ENCODE results near the gene CCDC150.
"Not testable (repeated sequence)": the region's sequence is repeated elsewhere in the genome, so short reads cannot be mapped to it uniquely, and the experiment has no call there.

The CCDC150 gene

DNA sequence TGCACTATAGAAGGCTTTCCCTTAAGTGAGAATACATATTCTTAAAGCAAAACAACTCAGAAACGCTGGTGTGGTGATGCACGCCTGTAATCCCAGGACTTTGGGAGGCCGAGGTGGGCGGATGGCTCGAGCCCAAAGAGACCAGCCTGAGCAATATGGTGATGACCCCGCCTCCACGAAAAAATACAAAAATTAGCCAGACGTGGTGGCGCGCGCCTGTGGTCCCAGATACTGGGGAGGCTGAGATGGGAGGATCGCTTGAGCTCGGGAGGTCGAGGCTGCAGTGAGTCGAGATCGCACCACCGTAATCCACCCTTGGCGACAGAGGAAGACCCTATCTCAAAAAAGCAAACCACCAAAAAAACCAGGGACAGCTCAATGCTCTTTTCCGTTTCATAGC, 750 bp upstream of the CCDC150 start:
- DNase-seq: no peak

DNA sequence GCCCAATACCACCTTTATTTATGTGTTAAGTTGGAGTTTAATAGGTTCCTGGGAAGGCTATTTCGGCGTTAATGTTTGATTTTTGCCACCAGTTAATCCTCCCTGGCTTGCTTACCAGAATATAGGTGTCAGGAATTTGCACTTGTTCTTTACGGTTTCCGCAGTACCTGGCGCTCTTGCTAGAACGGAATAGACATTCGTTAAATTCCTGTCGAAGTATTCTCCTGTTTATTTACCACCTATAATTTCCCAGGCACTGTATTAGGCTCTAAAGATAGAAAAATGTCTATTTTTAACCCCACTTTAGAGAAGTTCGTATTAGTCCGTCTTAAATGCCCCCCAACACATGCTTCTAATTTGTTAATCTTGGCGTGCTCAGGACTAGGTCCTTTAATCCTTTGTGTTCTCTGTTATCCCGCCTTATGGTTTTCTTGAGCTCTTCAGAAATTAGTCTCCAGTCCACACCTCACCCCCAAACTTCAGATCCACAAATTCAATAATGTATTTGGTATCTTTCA, 575 bp downstream of the CCDC150 start:
- no peak for DNase-seq

DNA sequence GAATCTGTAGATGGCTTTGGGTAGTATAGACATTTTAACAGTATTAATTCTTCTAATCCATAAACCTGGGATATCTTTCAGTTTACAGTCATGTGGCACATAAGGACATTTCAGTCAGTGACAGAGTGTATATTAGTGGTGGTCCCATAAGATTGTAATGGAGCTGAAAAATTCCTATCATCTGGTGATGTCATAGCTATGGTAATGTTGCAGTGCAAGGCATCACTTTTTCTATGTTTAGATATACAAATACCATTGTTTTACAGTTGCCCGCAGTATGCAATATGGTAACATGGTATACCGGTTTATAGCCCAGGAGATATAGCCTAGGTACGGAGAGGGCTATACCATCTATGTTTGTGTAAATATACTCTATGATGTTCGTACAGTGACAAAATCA, 9.7 kb downstream of the CCDC150 start:
- no peak for DNase-seq

DNA sequence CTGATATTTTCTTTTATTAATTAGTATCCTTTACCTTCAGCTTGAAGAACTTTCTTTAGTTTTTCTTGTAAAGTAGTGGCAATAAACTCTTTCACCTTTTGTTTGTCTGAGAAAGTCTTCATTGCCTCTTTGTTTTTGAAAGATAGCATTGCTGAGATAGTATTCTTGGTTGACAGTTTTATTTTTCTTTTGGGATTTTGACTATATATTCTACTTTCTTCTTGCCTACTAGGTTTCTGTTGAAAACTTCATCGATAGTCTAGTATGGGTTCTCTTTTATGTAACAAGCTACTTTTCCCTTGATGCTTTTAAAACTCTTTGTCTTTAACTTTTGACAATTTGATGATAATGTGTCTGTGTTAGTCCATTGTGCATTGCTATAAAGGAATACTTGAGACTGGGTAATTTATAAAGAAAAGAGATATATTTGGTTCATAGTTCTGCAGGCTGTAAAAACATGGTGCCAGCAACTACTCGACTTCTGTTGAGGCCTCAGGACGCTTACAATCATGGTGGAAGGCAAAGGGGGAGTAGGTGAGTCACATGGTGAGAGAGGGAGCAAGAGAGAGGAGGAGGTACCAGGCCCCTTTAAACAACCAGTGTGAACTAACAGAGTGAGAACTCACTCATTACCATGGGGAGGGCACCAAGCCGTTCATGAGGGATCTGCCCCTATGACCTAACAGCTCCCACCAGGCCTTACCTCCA, 12.0 kb downstream of the CCDC150 start:
- DNase-seq: no peak

DNA sequence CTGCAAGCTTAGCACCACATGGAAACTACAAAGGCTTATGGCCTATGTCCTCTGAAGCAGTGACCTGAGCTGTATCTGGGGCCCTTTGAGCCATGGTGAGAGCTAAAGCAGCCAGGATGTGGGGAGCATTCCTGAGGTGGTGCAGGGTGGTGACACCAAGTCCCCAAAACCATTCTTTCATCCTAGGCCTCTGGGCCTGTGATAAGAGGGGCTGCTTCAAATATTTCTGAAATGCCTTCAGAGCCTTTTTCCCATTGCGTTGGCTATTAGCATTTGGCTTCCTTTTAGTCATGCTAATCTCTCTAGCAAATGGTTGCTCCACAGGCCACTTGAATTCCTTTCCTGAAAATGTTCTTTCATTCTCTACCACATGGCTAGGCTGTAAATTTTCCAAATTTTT, 13.4 kb downstream of the CCDC150 start:
- no peak for DNase-seq

DNA sequence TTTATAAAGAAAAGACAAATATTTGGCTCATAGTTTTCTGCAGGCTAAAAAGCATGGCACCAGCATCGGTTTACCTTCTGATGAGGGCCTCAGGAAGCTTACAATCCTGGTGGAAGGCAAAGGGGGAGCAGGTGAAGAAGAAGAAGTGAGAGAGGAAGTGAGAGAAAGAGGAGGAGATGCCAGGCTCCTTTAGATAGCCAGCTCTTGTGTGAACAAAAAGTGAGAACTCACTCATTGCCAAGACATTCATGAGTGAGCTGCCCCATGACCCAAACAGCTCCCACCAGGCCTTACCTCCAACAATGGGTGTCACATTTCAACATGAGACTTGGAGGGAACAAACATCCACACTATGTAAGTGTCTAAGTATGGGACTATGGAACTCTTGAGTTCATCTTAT, 14.3 kb downstream of the CCDC150 start:
- no peak for DNase-seq

DNA sequence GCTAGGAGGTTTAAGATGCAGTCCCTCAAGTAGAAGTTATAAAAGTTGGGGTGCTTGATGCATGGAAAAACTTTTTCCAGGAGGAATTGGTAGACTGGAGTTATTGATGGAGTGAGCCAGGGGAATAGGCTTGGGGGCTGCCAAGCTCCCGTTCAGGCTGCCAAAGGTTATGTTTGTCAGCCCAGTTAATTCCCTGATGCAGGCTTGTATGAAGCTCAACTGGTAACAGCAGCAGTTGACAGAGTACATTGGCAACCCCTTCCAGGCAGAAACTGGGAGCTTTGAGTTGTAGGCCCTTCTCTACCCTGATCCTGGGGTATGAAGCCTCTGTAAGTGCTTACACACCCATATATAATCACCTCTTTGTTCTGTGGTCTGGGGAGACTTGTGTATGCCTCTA, 16.2 kb downstream of the CCDC150 start:
- no peak for DNase-seq

DNA sequence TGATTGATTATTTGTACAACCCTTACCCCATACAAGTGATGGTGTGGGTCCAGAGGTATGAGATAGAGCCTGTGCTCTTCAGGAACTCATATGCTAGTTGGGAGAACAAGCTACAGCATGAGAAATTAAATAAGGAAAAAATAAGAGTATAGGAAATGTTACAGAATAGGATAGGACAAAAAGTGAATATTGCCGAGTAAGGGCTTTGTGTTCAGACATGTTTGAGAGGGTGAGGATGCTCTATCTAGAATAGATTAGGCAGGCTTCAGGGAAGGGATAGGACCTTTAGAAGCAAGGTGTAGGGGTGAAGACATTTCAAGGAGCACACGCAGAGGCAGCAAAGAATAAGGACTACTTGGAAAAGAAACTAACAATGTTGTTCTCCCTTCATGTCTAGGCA, 17.8 kb downstream of the CCDC150 start:
- no peak for DNase-seq

DNA sequence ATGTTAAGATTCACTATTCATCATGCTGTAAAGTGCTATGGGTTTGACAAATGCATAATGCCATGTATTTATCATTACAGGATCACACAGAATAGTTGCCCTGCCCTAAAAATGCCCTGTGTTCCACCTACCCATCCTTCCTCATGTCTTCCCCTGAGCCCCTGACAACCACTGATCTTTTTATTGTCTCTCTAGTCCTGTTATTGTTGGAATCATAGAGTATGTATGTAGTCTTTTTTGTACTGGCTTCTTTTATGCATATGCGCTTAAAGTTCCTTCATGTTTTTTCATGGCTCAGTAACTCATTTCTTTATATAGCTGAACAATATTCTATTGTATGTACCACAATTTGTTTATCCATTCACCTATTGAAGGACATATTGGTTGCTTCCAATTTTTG, 20.3 kb downstream of the CCDC150 start:
- no peak for DNase-seq

DNA sequence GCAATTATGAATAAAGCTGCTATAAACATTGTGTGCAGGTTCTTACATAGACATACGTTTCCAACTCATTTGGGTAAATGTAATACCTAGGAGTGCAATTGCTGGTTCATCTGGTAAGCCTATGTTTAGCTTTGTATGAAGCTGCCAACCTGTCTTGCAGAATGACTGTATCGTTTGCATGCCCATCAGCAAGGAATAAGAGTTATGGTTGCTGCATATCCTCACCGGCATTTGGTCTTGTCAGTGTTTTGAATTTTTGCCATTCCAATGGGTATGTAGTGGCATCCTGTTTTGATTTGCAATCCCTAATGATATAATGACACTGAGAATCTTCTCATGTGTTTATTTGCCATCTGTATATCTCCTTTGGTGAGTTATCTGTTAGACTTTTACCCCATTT, 20.7 kb downstream of the CCDC150 start:
- DNase-seq: no peak

DNA sequence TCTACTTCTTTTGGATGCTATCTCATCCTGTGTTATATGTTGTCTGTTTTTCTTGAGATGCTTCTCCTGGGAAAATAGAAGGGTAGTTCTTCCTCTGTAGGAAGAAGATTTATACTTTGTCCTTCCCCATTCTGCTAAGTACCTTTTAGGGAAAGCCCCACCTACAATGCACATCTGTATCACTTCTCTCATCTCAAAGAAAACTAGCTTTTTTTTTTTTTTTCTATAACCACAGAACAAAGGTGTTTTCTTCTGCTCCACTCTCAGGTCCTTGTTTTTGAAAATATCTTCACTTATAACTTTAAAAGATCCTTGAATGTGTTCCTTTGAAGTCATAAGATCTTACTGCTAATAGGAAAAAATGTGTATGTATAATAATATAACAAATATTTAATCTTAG, 30.8 kb downstream of the CCDC150 start:
- no peak for DNase-seq

DNA sequence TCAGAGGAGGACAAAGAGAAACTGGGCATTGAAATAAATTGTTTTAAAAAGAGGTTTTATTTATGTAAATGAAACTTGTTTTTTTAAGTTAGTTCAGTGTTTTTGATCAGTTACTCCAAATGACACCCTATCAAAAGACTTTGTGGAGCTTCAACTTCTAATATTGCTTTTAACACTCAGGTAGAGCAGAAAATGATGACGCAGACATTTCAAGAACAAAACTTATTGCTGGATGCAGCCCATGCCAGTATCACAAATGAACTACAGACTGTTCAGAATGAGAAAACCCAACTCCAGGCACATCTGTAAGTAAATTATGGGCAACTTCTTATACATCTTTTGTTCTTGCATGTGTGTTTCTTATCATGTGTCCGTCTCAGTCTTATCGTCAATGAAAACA, 36.4 kb downstream of the CCDC150 start:
- no peak for DNase-seq

DNA sequence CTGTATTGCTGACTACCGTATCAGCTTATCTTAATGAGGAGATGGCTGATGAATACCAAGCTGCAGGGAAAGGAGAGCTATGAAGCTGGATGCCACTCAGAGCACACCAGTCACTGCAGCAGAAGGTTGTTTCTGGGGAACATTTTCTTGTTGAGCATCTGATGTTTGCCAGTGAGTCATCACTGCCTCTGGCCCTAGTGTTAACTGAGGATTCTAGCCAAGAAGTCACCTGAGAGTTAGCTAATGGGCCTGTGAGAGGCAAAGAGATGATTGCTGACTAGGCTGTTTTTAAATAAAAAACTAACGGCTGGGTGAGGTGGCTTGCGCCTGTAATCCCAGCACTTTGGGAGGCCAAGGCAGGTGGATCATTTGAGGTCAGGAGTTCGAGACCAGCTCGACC, 37.9 kb downstream of the CCDC150 start:
- DNase-seq: no peak

DNA sequence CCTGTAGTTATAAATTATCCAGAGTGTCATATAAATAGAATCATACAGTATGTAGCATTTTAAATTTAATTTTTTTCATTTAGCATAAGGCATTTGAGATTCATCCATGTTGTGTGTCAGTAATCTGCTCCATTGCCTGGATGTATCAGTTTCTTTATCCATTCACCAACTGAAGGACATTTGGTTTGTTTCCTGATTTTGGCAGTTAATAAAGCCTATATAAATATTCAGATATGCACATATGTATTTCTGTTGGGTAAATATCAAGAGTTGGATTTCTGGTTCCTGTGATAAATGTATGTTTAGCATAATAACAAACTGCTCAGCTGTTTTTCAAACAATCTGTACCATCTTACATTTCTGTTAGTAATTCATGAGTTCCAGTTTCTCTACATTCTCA, 39.9 kb downstream of the CCDC150 start:
- no peak for DNase-seq

DNA sequence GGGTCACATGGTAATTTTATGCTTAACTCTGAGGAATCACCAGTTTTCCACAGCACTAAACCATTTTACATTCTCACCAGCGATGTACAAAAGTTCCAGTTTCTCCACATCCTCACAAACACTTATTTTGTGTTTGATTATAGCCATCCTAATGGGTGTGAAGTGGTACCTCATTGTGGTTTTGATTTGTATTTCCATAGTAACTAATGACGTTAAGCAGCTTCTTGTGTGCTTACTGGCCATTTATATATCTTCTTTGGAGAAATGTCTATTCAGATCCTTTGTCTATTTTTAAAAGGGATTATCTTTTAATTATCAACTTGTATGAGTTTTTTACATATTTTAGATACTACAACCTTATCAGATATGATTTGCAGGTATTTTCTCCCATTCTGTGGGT, 42.0 kb downstream of the CCDC150 start:
- no peak for DNase-seq

DNA sequence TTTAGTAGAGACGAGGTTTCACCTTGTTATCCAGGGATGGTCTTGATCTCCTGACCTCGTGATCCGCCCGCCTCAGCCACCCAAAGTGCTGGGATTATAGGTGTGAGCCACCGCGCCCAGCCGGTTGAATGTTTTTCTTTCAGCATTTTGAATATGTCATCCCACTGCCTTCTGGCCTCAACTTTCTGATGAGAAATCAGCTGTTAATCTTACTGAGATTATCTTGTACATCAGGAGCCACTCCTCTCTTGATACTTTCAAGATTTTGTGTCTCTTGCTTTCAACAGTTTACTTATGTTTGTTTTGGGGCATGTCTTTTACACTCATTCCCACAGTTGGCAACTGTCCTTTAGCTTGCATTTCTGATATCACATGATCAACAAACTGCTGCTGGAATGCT, 46.3 kb downstream of the CCDC150 start:
- DNase-seq: no peak

DNA sequence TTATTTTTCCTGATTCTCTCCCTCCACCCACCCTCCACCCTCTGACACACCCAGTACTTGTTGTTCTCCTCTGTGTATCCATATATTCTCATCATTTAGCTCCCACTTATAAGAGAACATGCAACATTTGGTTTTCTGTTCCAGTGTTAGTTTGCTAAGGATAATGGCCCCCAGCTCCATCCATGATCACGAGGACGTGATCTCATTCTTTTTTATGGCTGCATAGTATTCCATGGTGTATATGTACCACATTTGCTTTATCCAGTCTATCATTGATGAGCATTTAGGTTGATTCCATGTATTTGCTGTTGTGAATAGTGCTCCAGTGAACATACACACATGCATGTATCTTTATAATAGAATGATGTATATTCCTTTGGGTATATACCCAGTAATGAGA, 47.2 kb downstream of the CCDC150 start:
- DNase-seq: not testable (repeated sequence)

DNA sequence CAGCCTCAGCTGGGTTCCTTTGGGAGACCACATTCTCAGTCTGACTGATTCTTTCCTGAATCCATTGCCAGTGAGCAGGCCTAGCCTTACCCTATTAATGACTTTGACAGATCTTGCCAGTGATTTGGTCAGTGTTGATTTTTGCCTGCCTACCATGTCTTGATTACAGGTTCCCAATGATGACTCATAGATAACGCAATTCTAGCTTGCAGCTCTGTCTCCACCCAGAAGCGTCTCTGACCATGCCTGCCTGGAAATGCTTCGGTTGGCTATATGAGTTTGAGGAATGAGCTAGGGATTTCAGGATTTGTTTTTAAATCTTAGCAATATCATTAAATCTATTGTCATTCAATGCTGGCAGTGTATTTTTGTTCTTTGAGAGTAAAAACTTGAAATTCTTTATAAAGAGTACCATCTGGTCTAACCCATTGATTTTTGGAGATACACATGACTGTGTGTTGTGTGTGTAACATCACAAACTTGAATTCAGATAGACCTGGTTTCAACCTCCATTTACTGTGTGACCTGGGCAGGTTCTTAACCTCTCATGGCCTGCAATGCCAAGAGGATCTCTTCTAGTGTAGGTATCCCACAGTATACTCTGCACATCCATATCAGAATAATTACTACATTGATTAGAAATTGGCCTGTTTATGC, 57.0 kb downstream of the CCDC150 start:
- DNase-seq: no peak

DNA sequence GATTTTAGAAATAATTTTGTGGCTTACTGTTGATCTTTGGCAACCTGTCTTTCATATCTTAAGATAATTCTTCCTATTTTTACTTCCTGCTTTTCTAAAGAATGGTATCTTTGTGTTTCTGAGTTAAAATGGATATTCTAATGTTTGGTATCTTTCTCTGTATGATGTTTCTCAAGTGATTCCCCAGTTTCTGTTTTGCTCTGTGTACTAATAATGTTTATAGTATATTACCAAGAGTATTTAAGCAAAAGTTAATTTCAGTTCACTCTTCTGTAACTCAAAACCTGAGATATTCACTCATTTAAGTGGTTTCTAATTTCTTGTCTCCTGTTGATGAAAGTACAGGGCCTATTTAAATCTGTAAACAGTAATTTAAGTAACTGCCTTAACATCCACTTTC, 58.3 kb downstream of the CCDC150 start:
- no peak for DNase-seq

DNA sequence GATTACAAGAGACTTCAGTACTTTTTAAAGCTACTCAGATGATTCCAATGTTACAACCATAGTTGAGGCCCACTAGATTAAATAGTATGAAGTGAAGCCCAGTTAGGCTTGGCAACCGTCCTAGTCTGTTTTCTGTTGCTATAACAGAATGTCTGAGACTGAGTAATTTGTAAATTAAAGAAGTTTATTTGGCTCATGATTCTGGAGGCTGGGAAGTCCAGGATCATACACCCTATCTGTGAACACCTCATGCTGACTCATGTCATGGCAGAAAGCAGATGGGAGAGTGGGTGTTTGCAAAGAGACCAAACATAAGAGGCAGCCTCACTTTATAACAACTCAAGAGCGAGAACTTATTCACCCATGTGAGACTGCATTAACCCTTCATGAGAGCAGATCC, 63.1 kb downstream of the CCDC150 start:
- DNase-seq: no peak

DNA sequence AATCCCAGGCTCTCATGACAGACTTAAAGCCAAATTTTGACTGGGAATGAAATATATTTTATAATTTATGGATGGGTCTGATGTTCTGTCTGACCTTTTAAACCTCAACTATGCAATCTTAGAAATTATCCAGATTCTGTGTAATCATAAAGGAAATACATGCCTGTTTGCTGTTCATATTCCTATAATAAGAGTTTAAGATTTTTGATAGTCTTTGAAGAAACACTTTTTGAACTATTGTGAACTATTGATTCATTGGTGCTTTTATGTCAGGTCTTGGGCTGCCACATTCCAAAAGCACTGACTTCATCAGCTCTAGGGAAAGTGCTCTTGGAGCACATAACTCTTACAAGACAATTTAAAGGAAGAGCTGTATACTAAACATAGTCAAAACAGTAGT, 64.2 kb downstream of the CCDC150 start:
- no peak for DNase-seq

DNA sequence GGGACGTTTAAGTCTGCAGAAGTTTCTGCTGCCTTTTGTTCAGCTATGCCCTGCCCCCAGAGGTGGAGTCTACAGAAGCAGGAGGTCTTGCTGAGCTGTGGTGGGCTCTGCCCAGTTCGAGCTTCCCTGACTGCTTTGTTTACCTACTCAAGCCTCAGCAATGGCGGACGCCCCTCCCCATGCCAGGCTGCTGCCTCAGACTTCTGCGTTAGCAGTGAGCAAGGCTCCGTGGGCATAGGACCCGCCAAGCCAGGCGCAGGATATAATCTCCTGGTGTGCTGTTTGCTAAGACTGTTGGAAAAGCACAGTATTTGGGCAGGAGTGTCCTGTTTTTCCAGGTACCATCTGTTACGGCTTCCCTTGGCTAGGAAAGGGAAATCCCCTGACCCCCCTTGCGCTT, 70.5 kb downstream of the CCDC150 start:
- not testable (repeated sequence) for DNase-seq

DNA sequence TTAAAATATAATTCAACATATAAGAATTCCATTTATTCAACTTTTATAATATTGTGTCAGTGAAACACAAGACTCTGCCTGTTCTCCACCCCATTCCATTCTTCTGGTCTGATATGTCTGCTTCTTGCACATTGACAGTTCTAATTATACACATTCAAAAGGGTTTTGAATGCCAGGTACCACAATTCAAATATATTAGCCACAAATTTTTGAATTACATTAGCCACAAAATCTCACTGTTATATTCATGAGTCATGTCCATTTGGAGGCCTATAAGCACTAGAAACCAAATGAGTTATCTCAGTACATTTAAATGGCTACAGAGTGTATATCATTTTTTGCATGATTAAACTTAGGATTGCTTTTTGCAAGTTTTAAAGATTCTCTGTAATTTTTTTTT, 72.1 kb downstream of the CCDC150 start:
- DNase-seq: no peak

DNA sequence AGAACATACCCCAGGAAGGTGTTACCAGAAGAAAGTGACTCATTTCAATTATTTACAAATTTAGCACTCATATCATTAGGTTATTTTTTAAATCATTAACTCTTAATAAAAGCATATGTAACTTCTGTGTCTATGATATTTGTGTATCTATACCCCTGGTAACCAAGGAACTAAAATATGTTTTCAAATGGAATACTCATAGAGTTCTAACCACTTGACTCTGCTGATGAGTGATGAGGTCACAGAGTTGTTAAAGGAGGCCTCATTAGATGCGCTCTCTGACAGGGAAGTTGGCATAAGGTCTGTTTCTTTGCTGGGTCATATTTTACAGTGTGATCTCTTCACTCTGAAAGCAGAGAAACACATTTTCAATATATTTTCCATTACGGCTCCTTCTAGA, 73.4 kb downstream of the CCDC150 start:
- DNase-seq: no peak

Data from T-helper 2 cell (primary cell).